ENCODE measurements around the gene COL6A1. TPM values are rescaled to one million over a fixed set of nuclear protein-coding genes. Genes with fewer than 3 reads are reported as not detected.

The COL6A1 gene
- total RNA-seq, 1 experiment from 2014 or later = 221 TPM

- TF ChIP-seq ZNF425 (CRISPR knock-in tag; conservative IDR thresholded peaks at IDR 0.05) (no peak), ZBTB43 (CRISPR knock-in tag; IDR thresholded peaks at IDR 0.05) (no peak), ZNF423 (CRISPR knock-in tag; IDR thresholded peaks at IDR 0.05) (peak; percentile 94), ZNF121 (CRISPR knock-in tag; IDR thresholded peaks at IDR 0.05) (no peak), MAX (CRISPR knock-in tag; IDR thresholded peaks at IDR 0.05) (peak; percentile 19; the same call in 1 of the 2 replicates), ETV6 (CRISPR knock-in tag; IDR thresholded peaks at IDR 0.05) (peak; percentile 46; the same call in 1 of the 2 replicates), ELF4 (CRISPR knock-in tag; IDR thresholded peaks at IDR 0.05; ENCODE audit: low read depth) (no peak), USF1 (CRISPR knock-in tag; IDR thresholded peaks at IDR 0.05) (no peak), MYBL2 (CRISPR knock-in tag; IDR thresholded peaks at IDR 0.05) (no peak), PRRX2 (CRISPR knock-in tag; IDR thresholded peaks at IDR 0.05) (no peak), MLX (CRISPR knock-in tag; IDR thresholded peaks at IDR 0.05) (no peak), CTCF (IDR thresholded peaks at IDR 0.05) (no peak), CDX4 (CRISPR knock-in tag; IDR thresholded peaks at IDR 0.05; ENCODE audit: borderline replicate concordance) (no peak), ATF3 (CRISPR knock-in tag; conservative IDR thresholded peaks at IDR 0.05) (no peak), RELA (CRISPR knock-in tag; IDR thresholded peaks at IDR 0.05; ENCODE audit: borderline replicate concordance) (no peak), SOX15 (CRISPR knock-in tag; IDR thresholded peaks at IDR 0.05) (no peak), ATF6 (CRISPR knock-in tag; IDR thresholded peaks at IDR 0.05) (no peak), ZNF671 (CRISPR knock-in tag; IDR thresholded peaks at IDR 0.05) (no peak), ZSCAN18 (CRISPR knock-in tag; IDR thresholded peaks at IDR 0.05) (no peak), SMAD3 (CRISPR knock-in tag; IDR thresholded peaks at IDR 0.05; ENCODE audit: borderline replicate concordance) (no peak)
- H3K4me1 Mint-ChIP-seq = peaks cover 19% of the 10 kb centered on the region
- POLR2A ChIA-PET = interaction anchor here (0.7 kb wide), 1 partner anchor 8 kb away, joined by 4 read pairs; the partner anchor contains the start of gene COL6A1
These were observed 8.0 kb upstream of the COL6A1 start for GRCh38 chr21:45973475-45974072.

More at GRCh38 chr21:45973475-45974072, 8.0 kb upstream of the COL6A1 start:
- Mint-ChIP-seq H3K27me3 (ENCODE audit: low read depth) (no peaks in the 10 kb centered on the region; the same call in 1 of the 2 replicates), H3K36me3 (no peaks in the 10 kb centered on the region), H3K9me3 (no peaks in the 10 kb centered on the region), H3K27ac (no peak overlapping the region), H3K4me3 (peak overlapping the region; percentile 78)
- ATAC-seq (peak; percentile 3), DNase-seq (ENCODE audit: low spot score) (peak; percentile 68)
- CTCF ChIA-PET = interaction anchor here (0.6 to 5.0 kb wide), 15 partner anchors 9 to 224 kb away, joined by 3 to 40 read pairs (median 6); partner anchors contain the start of genes COL6A1 and COL6A2
